ENCODE results near the gene CYB5R2. TPM values are rescaled to one million over a fixed set of nuclear protein-coding genes. Genes with fewer than 3 reads are reported as not detected.
A peak's percentile ranks its signal among the peaks of the same experiment; 100 is the strongest.

The CYB5R2 gene
- 1 to 10 TPM; 4.4 to 4.7 TPM for total RNA-seq

GRCh38 chr11:7672960-7673723 lies at the start of gene CYB5R2:
Gene CYB5R2 (minus strand): TSS chr11:7673500. CDS start chr11:7672825, 675 bp downstream.
- intact Hi-C loops (cut with micrococcal nuclease): loop anchor here (5.0 to 10.0 kb wide), 3 partner anchors 926 to 1988 kb away; partner anchors contain the start of genes TAF10, TPP1, TRIM22 and TRIM5
- H3K36me3 Mint-ChIP-seq: no peaks in the 10 kb centered on the region
- H3K27me3 Mint-ChIP-seq: peaks cover 33% of the 10 kb centered on the region
- H3K4me3 Mint-ChIP-seq: peak within 1 kb of the TSS; percentile 63
- peaks cover 3% of the 10 kb centered on the region for H3K9me3 Mint-ChIP-seq
- POLR2A ChIA-PET: no interaction called here
- CTCF ChIA-PET: interaction anchor here (1.3 to 2.1 kb wide), 2 partner anchors 14 to 159 kb away, joined by 3 to 7 read pairs; partner anchors contain the start of gene PPFIBP2
- peaks cover 31% of the 10 kb centered on the region for H3K4me1 Mint-ChIP-seq (ENCODE audit: low read depth)
- peak; percentile 38 for DNase-seq
- H3K27ac Mint-ChIP-seq: no peak within 1 kb of the TSS

- intact Hi-C loops (cut with micrococcal nuclease): no loop called here
- peaks cover 25% of the 10 kb centered on the region for H3K27me3 Mint-ChIP-seq
- H3K36me3 Mint-ChIP-seq: no peaks in the 10 kb centered on the region
- no peaks in the 10 kb centered on the region for H3K4me1 Mint-ChIP-seq (ENCODE audit: low read depth)
- ChIA-PET POLR2A (no interaction called here), CTCF (no interaction called here)
- H3K27ac Mint-ChIP-seq: no peak overlapping the region
- no peak for DNase-seq
- no peak overlapping the region for H3K4me3 Mint-ChIP-seq
- H3K9me3 Mint-ChIP-seq: no peaks in the 10 kb centered on the region
Measured at GRCh38 chr11:7714786-7715185, 41.5 kb upstream of the CYB5R2 start.

- CTCF ChIA-PET: no interaction called here
- no peaks in the 10 kb centered on the region for H3K4me1 Mint-ChIP-seq (ENCODE audit: low read depth)
- intact Hi-C loops (cut with micrococcal nuclease): no loop called here
- H3K9me3 Mint-ChIP-seq: no peaks in the 10 kb centered on the region
- no peak within 1 kb of the TSS for H3K4me3 Mint-ChIP-seq
- H3K27ac Mint-ChIP-seq: no peak within 1 kb of the TSS
- POLR2A ChIA-PET: no interaction called here
- peaks cover 21% of the 10 kb centered on the region for H3K27me3 Mint-ChIP-seq
- no peak for DNase-seq
- H3K36me3 Mint-ChIP-seq: no peaks in the 10 kb centered on the region
Measured at GRCh38 chr11:7706377-7706776, 33.1 kb upstream of the CYB5R2 start, which contains the start of gene OVCH2. Gene OVCH2 (minus strand): TSS chr11:7706477. CDS start chr11:7706394, 83 bp downstream.

GRCh38 chr11:7703740-7704139 lies 30.4 kb upstream of the CYB5R2 start:
- POLR2A ChIA-PET: no interaction called here
- Mint-ChIP-seq H3K27me3 (peaks cover 10% of the 10 kb centered on the region), H3K27ac (no peak overlapping the region), H3K36me3 (no peaks in the 10 kb centered on the region), H3K4me3 (no peak overlapping the region), H3K9me3 (no peaks in the 10 kb centered on the region), H3K4me1 (ENCODE audit: low read depth) (no peaks in the 10 kb centered on the region)
- DNase-seq: no peak
- intact Hi-C loops (cut with micrococcal nuclease): no loop called here
- CTCF ChIA-PET: no interaction called here

GRCh38 chr11:7696424-7696823 lies 23.1 kb upstream of the CYB5R2 start:
- H3K9me3 Mint-ChIP-seq: no peaks in the 10 kb centered on the region
- peaks cover 5% of the 10 kb centered on the region for H3K4me1 Mint-ChIP-seq (ENCODE audit: low read depth)
- DNase-seq: peak; percentile 21
- intact Hi-C loops (cut with micrococcal nuclease): loop anchor here (10.0 kb wide), 1 partner anchor 962 kb away; no protein-coding TSS in a partner anchor
- H3K4me3 Mint-ChIP-seq: no peak overlapping the region
- no peaks in the 10 kb centered on the region for H3K36me3 Mint-ChIP-seq
- POLR2A ChIA-PET: no interaction called here
- no peak overlapping the region for H3K27ac Mint-ChIP-seq
- H3K27me3 Mint-ChIP-seq: peaks cover 25% of the 10 kb centered on the region
- CTCF ChIA-PET: interaction anchor here (1.5 to 2.4 kb wide), 2 partner anchors 125 to 184 kb away, joined by 5 to 23 read pairs; partner anchors contain the start of gene PPFIBP2

GRCh38 chr11:7694235-7694634 lies 20.9 kb upstream of the CYB5R2 start:
- H3K4me3 Mint-ChIP-seq: no peak overlapping the region
- H3K27ac Mint-ChIP-seq: no peak overlapping the region
- H3K27me3 Mint-ChIP-seq: peaks cover 37% of the 10 kb centered on the region
- CTCF ChIA-PET: interaction anchor here (0.6 to 2.4 kb wide), 10 partner anchors 9 to 596 kb away, joined by 3 to 23 read pairs (median 4); partner anchors contain the start of gene PPFIBP2
- H3K36me3 Mint-ChIP-seq: no peaks in the 10 kb centered on the region
- peaks cover 8% of the 10 kb centered on the region for H3K4me1 Mint-ChIP-seq (ENCODE audit: low read depth)
- no peak for DNase-seq
- H3K9me3 Mint-ChIP-seq: no peaks in the 10 kb centered on the region
- POLR2A ChIA-PET: no interaction called here
- intact Hi-C loops (cut with micrococcal nuclease): loop anchor here (2.0 to 10.0 kb wide), 6 partner anchors 29 to 959 kb away; partner anchors contain the start of gene PPFIBP2

- DNase-seq: no peak
- CTCF ChIA-PET: interaction anchor here (1.3 to 2.3 kb wide), 3 partner anchors 22 to 180 kb away, joined by 3 to 13 read pairs (median 6); no protein-coding TSS in a partner anchor
- Mint-ChIP-seq H3K9me3 (no peaks in the 10 kb centered on the region), H3K27ac (no peak overlapping the region), H3K4me3 (no peak overlapping the region), H3K27me3 (peaks cover 41% of the 10 kb centered on the region), H3K4me1 (ENCODE audit: low read depth) (peaks cover 8% of the 10 kb centered on the region), H3K36me3 (no peaks in the 10 kb centered on the region)
- POLR2A ChIA-PET: no interaction called here
- intact Hi-C loops (cut with micrococcal nuclease): loop anchor here (5.0 to 10.0 kb wide), 2 partner anchors 340 to 958 kb away; no protein-coding TSS in a partner anchor
Measured at GRCh38 chr11:7692426-7692825, 19.1 kb upstream of the CYB5R2 start.

GRCh38 chr11:7691759-7692350 lies 18.6 kb upstream of the CYB5R2 start:
- CTCF ChIA-PET: interaction anchor here (1.0 to 2.3 kb wide), 6 partner anchors 10 to 262 kb away, joined by 3 to 13 read pairs (median 4); no protein-coding TSS in a partner anchor
- Mint-ChIP-seq H3K36me3 (no peaks in the 10 kb centered on the region), H3K4me3 (no peak overlapping the region), H3K27me3 (peaks cover 41% of the 10 kb centered on the region), H3K27ac (no peak overlapping the region), H3K9me3 (no peaks in the 10 kb centered on the region), H3K4me1 (ENCODE audit: low read depth) (peaks cover 8% of the 10 kb centered on the region)
- DNase-seq: no peak
- POLR2A ChIA-PET: no interaction called here
- intact Hi-C loops (cut with micrococcal nuclease): loop anchor here (5.0 to 10.0 kb wide), 2 partner anchors 340 to 957 kb away; no protein-coding TSS in a partner anchor

GRCh38 chr11:7690648-7691047 lies 17.3 kb upstream of the CYB5R2 start:
- intact Hi-C loops (cut with micrococcal nuclease): loop anchor here (5.0 to 10.0 kb wide), 2 partner anchors 338 to 956 kb away; no protein-coding TSS in a partner anchor
- Mint-ChIP-seq H3K27ac (no peak overlapping the region), H3K4me1 (ENCODE audit: low read depth) (peaks cover 8% of the 10 kb centered on the region), H3K27me3 (peaks cover 44% of the 10 kb centered on the region), H3K4me3 (no peak overlapping the region), H3K9me3 (no peaks in the 10 kb centered on the region), H3K36me3 (no peaks in the 10 kb centered on the region)
- ChIA-PET POLR2A (no interaction called here), CTCF (interaction anchor here (1.0 to 2.3 kb wide), 5 partner anchors 25 to 284 kb away, joined by 3 to 13 read pairs (median 5); partner anchors contain the start of gene PPFIBP2)
- DNase-seq: no peak

- intact Hi-C loops (cut with micrococcal nuclease): loop anchor here (2.0 kb wide), 1 partner anchor 118 kb away; no protein-coding TSS in a partner anchor
- Mint-ChIP-seq H3K9me3 (no peaks in the 10 kb centered on the region), H3K4me3 (no peak overlapping the region), H3K4me1 (ENCODE audit: low read depth) (peaks cover 8% of the 10 kb centered on the region), H3K36me3 (no peaks in the 10 kb centered on the region), H3K27ac (no peak overlapping the region), H3K27me3 (peaks cover 47% of the 10 kb centered on the region)
- ChIA-PET CTCF (interaction anchor here (0.7 to 1.9 kb wide), 6 partner anchors 21 to 591 kb away, joined by 3 to 12 read pairs (median 3); partner anchors contain the start of gene PPFIBP2), POLR2A (interaction anchor here (0.6 kb wide), 1 partner anchor 285 kb away, joined by 3 read pairs; no protein-coding TSS in a partner anchor)
- no peak for DNase-seq
Measured at GRCh38 chr11:7689239-7689638, 15.9 kb upstream of the CYB5R2 start.

- Mint-ChIP-seq H3K36me3 (no peaks in the 10 kb centered on the region), H3K27me3 (peaks cover 38% of the 10 kb centered on the region), H3K9me3 (no peaks in the 10 kb centered on the region), H3K4me3 (no peak overlapping the region), H3K4me1 (ENCODE audit: low read depth) (peaks cover 8% of the 10 kb centered on the region), H3K27ac (no peak overlapping the region)
- ChIA-PET POLR2A (no interaction called here), CTCF (interaction anchor here (0.8 to 2.2 kb wide), 11 partner anchors 12 to 246 kb away, joined by 3 to 7 read pairs (median 4); partner anchors contain the start of gene CYB5R2)
- intact Hi-C loops (cut with micrococcal nuclease): loop anchor here (2.0 kb wide), 1 partner anchor 118 kb away; no protein-coding TSS in a partner anchor
- no peak for DNase-seq
Measured at GRCh38 chr11:7688238-7688826, 15.0 kb upstream of the CYB5R2 start.

Data from activated CD4-positive, alpha-beta memory T cell treated with anti-CD3 and anti-CD28 coated beads for 36 hours (primary cell).